ENCODE data around the gene FAM180A. TPM values are rescaled to one million over a fixed set of nuclear protein-coding genes. Genes with fewer than 3 reads are reported as not detected.

Gene FAM180A
- total and polyA plus RNA-seq, 2 of the 8 experiments (the other 6 are each of a cell fraction or from before 2014, with no cell fraction given): not detected

- TF ChIP-seq, protein P1, sequence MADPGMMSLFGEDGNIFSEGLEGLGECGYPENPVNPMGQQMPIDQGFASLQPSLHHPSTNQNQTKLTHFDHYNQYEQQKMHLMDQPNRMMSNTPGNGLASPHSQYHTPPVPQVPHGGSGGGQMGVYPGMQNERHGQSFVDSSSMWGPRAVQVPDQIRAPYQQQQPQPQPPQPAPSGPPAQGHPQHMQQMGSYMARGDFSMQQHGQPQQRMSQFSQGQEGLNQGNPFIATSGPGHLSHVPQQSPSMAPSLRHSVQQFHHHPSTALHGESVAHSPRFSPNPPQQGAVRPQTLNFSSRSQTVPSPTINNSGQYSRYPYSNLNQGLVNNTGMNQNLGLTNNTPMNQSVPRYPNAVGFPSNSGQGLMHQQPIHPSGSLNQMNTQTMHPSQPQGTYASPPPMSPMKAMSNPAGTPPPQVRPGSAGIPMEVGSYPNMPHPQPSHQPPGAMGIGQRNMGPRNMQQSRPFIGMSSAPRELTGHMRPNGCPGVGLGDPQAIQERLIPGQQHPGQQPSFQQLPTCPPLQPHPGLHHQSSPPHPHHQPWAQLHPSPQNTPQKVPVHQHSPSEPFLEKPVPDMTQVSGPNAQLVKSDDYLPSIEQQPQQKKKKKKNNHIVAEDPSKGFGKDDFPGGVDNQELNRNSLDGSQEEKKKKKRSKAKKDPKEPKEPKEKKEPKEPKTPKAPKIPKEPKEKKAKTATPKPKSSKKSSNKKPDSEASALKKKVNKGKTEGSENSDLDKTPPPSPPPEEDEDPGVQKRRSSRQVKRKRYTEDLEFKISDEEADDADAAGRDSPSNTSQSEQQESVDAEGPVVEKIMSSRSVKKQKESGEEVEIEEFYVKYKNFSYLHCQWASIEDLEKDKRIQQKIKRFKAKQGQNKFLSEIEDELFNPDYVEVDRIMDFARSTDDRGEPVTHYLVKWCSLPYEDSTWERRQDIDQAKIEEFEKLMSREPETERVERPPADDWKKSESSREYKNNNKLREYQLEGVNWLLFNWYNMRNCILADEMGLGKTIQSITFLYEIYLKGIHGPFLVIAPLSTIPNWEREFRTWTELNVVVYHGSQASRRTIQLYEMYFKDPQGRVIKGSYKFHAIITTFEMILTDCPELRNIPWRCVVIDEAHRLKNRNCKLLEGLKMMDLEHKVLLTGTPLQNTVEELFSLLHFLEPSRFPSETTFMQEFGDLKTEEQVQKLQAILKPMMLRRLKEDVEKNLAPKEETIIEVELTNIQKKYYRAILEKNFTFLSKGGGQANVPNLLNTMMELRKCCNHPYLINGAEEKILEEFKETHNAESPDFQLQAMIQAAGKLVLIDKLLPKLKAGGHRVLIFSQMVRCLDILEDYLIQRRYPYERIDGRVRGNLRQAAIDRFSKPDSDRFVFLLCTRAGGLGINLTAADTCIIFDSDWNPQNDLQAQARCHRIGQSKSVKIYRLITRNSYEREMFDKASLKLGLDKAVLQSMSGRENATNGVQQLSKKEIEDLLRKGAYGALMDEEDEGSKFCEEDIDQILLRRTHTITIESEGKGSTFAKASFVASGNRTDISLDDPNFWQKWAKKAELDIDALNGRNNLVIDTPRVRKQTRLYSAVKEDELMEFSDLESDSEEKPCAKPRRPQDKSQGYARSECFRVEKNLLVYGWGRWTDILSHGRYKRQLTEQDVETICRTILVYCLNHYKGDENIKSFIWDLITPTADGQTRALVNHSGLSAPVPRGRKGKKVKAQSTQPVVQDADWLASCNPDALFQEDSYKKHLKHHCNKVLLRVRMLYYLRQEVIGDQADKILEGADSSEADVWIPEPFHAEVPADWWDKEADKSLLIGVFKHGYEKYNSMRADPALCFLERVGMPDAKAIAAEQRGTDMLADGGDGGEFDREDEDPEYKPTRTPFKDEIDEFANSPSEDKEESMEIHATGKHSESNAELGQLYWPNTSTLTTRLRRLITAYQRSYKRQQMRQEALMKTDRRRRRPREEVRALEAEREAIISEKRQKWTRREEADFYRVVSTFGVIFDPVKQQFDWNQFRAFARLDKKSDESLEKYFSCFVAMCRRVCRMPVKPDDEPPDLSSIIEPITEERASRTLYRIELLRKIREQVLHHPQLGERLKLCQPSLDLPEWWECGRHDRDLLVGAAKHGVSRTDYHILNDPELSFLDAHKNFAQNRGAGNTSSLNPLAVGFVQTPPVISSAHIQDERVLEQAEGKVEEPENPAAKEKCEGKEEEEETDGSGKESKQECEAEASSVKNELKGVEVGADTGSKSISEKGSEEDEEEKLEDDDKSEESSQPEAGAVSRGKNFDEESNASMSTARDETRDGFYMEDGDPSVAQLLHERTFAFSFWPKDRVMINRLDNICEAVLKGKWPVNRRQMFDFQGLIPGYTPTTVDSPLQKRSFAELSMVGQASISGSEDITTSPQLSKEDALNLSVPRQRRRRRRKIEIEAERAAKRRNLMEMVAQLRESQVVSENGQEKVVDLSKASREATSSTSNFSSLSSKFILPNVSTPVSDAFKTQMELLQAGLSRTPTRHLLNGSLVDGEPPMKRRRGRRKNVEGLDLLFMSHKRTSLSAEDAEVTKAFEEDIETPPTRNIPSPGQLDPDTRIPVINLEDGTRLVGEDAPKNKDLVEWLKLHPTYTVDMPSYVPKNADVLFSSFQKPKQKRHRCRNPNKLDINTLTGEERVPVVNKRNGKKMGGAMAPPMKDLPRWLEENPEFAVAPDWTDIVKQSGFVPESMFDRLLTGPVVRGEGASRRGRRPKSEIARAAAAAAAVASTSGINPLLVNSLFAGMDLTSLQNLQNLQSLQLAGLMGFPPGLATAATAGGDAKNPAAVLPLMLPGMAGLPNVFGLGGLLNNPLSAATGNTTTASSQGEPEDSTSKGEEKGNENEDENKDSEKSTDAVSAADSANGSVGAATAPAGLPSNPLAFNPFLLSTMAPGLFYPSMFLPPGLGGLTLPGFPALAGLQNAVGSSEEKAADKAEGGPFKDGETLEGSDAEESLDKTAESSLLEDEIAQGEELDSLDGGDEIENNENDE (IDR thresholded peaks at IDR 0.05; ENCODE audit: insufficient replicate concordance, low read length): no peak
Measured at GRCh38 chr7:135761751-135762488, 13.3 kb upstream of the FAM180A start (continued).
